Transverse colon (tissue), 4 donors: ENCODE measurements around the gene CERT1. TPM values are rescaled to one million over a fixed set of nuclear protein-coding genes. Genes with fewer than 3 reads are reported as not detected.
"Not testable (repeated sequence)": the region's sequence is repeated elsewhere in the genome, so short reads cannot be mapped to it uniquely, and the experiment has no call there.

Source experiments
- DNase-seq: peaks from one replicate; pipeline ENCODE4 v3.0.0-alpha.2; 2019
- H3K27ac ChIP-seq, 4 donors: fragments of 200-600 bp; sonication (generic); 2 replicates each; pipeline ENCODE4 v1.5.1; 2016 to 2018; ENCODE audit warnings: inconsistent platforms in 4 of 4
- H3K27me3 ChIP-seq: fragments of 200-600 bp; sonication (generic); 2 replicates; pipeline ENCODE4 v1.5.1; 2017; ENCODE audit warnings: inconsistent platforms
- H3K36me3 ChIP-seq, 4 donors: fragments of 200-600 bp; sonication (generic); 2 replicates each; pipeline ENCODE4 v1.5.1; 2017 to 2019; ENCODE audit warnings: inconsistent platforms in 4 of 4
- H3K4me1 ChIP-seq, 4 donors: fragments of 200-600 bp; sonication (generic); 2 replicates each; pipeline ENCODE4 v1.5.1; 2017 to 2020; ENCODE audit warnings: inconsistent platforms in 4 of 4
- H3K4me3 ChIP-seq, 4 donors: fragments of 200-600 bp; sonication (generic); 1 replicate in 1 of 4; 2 replicates in 3 of 4; pipeline versions ENCODE4 v1.5.1 to v1.6.1; 2017 to 2019; ENCODE audit warnings: inconsistent platforms in 4 of 4
- H3K9me3 ChIP-seq, 2 donors: fragments of 200-600 bp; sonication (generic); 2 replicates each; pipeline ENCODE4 v1.5.1; 2017 to 2019; ENCODE audit warnings: inconsistent platforms in 2 of 2
- CTCF ChIP-seq, 5 experiments: fragments of 200-600 bp in 3 of 5; fragments of 450-650 bp in 2 of 5; sonication (generic) in 3 of 5; IDR thresholded peaks; 1 replicate in 2 of 5; 2 replicates in 3 of 5; pipeline ENCODE4 v1.5.1; 2016 to 2017; ENCODE audit warnings: antibody characterized with exemption in 5 of 5, inconsistent platforms in 3 of 5, mild to moderate bottlenecking in 2 of 5, moderate library complexity in 1 of 5
- EP300 ChIP-seq: sonication (generic); formaldehyde crosslinking; IDR thresholded peaks from one replicate; pipeline ENCODE4 v1.6.1; 2017; ENCODE audit warnings: antibody characterized with exemption, low read depth
- POLR2A ChIP-seq: fragments of 450-650 bp; IDR thresholded peaks from one replicate; pipeline ENCODE4 v1.6.1; 2016; ENCODE audit warnings: antibody characterized with exemption, mild to moderate bottlenecking, moderate library complexity
- POLR2AphosphoS5 ChIP-seq, 3 donors: sonication (generic); formaldehyde crosslinking; IDR thresholded peaks; one replicate each; pipeline ENCODE4 v1.6.1; 2016; ENCODE audit warnings: antibody characterized with exemption in 3 of 3
- WGBS, 2 donors: methylation state at CpG; one replicate each; pipeline ENCODE4 v1.1.5; 2018; ENCODE audit warnings: low coverage in 1 of 2; 5-methylcytosine and 5-hydroxymethylcytosine counted together
- in situ Hi-C, 4 donors: fragments of 200-750 bp; cut with MboI; loops; one replicate each; pipeline versions ENCODE4 v1.15.0 to v1.15.1; 2017; ENCODE audit warnings: low sequenced_read_pairs in 3 of 4, low pct_ligation_motif_present in 1 of 4, low pct_unique_long_range_greater_than_20kb in 1 of 4
- intact Hi-C: fragments of 100-400 bp; cut with DNase I; formaldehyde crosslinking; loops from one replicate; pipeline ENCODE4 v1.15.1; 2023; ENCODE audit warnings: low total_unique reads
- total RNA-seq, 4 donors: library from RNA; depleted of rRNA; stranded (reverse); fragments of >200 nt; gene quantifications; one replicate each; pipeline ENCODE4 v1.1.0, GENCODE V29; 2016

CERT1 gene
- total RNA-seq, 4 donors from 2014 or later: 33.2 to 59.5 (median 39.4) TPM

GRCh38 chr5:75536694-75537360 lies 25.4 kb upstream of the CERT1 start:
- Histone ChIP-seq H3K27me3 (no peaks in the 10 kb centered on the region), H3K4me3 (no peak overlapping the region), H3K27ac (no peak overlapping the region), H3K9me3 (peaks cover 0 to 11% of the 10 kb centered on the region in 2 donors), H3K36me3 (peaks cover 0 to 9% (median 0%) of the 10 kb centered on the region in 4 donors), H3K4me1 (peaks cover 0 to 5% (median 2%) of the 10 kb centered on the region in 4 donors)
- 80 to 95% methylated on average over 2 to 5 of the region's 6 CpGs for WGBS, 2 donors
- intact Hi-C loops (no loop called here), in situ Hi-C loops (no loop called here)
- TF ChIP-seq POLR2A (no peak), EP300 (no peak), CTCF (IDR thresholded peaks at IDR 0.05) (no peak), POLR2AphosphoS5 (IDR thresholded peaks at IDR 0.05) (no peak)
- no peak for DNase-seq

- no peak for DNase-seq
- 97% methylated on average over 3 of the region's 3 CpGs; no CpG with 5 or more reads in 1 of the 2 donors for WGBS, 2 donors
- intact Hi-C loops (no loop called here), in situ Hi-C loops (no loop called here)
- Histone ChIP-seq H3K4me1 (peaks cover 0 to 5% (median 2%) of the 10 kb centered on the region in 4 donors), H3K27ac (no peak overlapping the region), H3K9me3 (peaks cover 0 to 11% of the 10 kb centered on the region in 2 donors), H3K36me3 (peaks cover 0 to 9% (median 0%) of the 10 kb centered on the region in 4 donors), H3K27me3 (no peaks in the 10 kb centered on the region), H3K4me3 (no peak overlapping the region)
- TF ChIP-seq POLR2A (no peak), EP300 (no peak), CTCF (IDR thresholded peaks at IDR 0.05) (no peak), POLR2AphosphoS5 (IDR thresholded peaks at IDR 0.05) (no peak)
Measured at GRCh38 chr5:75536147-75536546, 24.7 kb upstream of the CERT1 start.

GRCh38 chr5:75534734-75535133 lies 23.3 kb upstream of the CERT1 start:
- Histone ChIP-seq H3K36me3 (peaks cover 0 to 9% (median 0%) of the 10 kb centered on the region in 4 donors), H3K27ac (no peak overlapping the region), H3K4me1 (peaks cover 0 to 5% (median 2%) of the 10 kb centered on the region in 4 donors), H3K27me3 (no peaks in the 10 kb centered on the region), H3K4me3 (no peak overlapping the region), H3K9me3 (peaks cover 0 to 11% of the 10 kb centered on the region in 2 donors)
- in situ Hi-C loops: no loop called here
- intact Hi-C loops: no loop called here
- 100% methylated on average over 2 of the region's 2 CpGs for WGBS, 2 donors
- no peak for TF ChIP-seq EP300
- no peak for TF ChIP-seq CTCF (IDR thresholded peaks at IDR 0.05)
- no peak for TF ChIP-seq POLR2AphosphoS5 (IDR thresholded peaks at IDR 0.05)
- TF ChIP-seq POLR2A: no peak
- DNase-seq: no peak

GRCh38 chr5:75533716-75534115 lies 22.3 kb upstream of the CERT1 start:
- DNase-seq, H3K27ac ChIP-seq, in situ Hi-C loops, intact Hi-C loops, H3K27me3 ChIP-seq, H3K4me1 ChIP-seq, H3K4me3 ChIP-seq, H3K36me3 ChIP-seq: not testable (repeated sequence)
- H3K9me3 ChIP-seq: peaks cover 0 to 11% of the 10 kb centered on the region in 2 donors
- WGBS, 2 donors: 95% methylated on average over 1 of the region's 1 CpG; no CpG with 5 or more reads in 1 of the 2 donors
